UCSD-AML1 (cell line): ENCODE results near the gene PTPN9.
"Not testable (repeated sequence)": the region's sequence is repeated elsewhere in the genome, so short reads cannot be mapped to it uniquely, and the experiment has no call there.

Source experiments
- DNase-seq: peaks from one replicate; lab custom pipeline; 2025; ENCODE audit not compliant: unreplicated experiment; lab: John Stamatoyannopoulos, UW

The PTPN9 gene

DNA sequence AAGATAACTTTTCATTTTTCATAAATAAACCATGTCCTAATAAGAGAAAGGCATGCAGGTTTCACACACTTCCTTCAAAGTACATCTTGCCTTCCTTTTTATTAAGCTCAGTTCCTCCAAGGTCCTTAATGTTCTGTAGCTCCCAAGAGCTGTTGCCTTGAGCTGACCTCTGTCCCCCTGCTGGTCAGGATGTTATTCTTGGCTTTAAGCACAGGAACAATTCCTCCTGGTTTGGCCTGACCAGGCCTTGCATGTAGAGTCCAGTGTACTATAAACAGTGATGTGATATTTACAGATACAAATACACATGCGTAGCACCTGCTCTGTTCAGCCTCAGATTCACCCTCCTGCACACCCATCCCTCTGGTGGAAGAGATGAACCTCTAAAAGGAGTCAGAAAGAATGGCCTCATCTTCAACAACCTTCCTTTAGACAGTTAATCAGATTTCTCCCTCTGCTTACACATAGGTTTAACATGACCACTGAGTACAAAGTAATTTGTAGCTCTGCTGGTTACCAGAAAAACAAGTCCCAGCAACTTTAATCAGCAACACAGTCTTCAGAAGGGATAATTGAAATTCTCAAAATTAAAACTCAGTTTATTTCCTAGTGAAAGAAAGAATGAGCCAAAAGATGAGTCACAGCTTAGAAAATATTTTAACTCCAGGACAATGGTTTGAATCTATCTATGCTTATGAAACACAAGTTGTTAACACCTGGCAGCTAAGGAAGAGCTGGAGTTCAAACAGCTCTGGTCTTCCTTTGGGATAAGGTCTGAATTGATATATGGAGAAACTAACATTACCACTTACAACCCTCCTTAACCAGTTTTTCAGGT is 46.5 kb downstream of the PTPN9 start:
- DNase-seq, result no peak

DNA sequence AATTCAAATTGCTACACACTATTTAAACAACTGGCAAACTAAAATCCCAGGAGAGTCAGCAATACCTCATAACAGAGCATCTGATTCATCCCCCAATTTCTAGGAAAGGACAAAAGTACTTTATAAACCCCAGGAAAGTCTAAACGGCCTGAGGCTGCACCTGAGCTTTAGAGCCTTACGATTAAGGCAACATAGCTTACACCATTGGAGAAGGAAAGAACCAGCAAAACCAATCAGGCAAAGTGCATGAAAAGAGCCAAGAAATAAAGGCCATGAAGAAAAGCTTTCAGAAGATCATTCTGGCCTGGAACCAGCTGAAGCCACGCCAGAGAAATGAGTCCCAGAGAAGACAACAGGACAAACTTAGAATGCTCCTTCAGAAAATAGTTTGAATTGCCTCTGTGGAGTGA is 48.1 kb downstream of the PTPN9 start:
- DNase-seq, result no peak

DNA sequence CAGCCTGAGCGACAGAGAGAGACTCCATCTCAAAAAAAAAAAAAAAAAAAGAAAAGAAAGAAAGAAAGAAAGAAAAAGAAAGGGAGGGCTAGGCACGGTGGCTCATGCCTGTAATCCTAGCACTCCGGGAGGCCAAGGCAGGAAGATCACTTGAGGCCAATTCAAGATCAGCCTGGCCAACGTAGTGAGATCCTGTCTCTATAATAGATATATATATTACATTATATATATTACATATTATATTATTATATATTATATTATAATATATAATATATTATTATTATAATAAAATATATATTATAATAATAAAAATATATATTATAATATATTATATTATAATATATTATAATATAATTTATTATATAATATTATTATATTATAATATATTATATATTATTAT is 48.9 kb downstream of the PTPN9 start:
- no peak for DNase-seq

DNA sequence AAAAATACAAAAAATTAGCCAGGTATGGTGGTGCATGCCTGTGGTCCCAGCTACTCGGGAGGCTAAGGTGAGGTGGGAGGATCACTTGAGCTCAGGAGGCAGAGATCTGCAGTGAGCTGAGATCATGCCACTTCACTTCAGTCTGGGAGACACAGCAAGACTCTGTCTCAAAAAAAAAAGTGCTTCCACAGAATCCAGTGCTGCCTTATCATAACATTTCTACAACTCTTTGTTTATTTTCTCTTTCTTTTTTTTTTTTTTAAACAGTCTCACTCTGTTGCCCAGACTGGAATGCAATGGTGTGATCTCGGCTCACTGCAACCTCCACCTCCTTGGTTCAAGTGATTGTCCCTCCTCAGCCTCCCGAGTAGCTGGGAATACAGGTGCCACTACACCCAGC is 53.4 kb downstream of the PTPN9 start:
- DNase-seq, result not testable (repeated sequence)

DNA sequence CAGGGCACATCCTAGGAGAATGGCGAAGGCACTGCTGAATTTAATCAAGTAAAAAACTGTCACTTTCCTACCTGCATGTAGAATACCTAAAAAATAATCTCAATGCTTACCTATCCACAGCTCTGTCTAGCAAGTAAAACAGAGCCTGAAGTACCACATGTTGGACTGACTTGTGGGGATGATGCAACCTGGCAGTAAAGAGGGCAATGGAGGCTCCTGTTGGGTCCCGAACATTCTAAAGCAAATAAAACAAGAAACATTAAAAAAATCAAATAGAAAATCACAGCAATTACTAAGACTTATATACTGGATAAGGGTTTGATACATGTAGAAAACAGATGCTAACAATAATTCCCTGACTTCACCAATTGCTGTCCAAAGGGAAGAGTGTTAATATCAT is 56.1 kb downstream of the PTPN9 start:
- no peak for DNase-seq

DNA sequence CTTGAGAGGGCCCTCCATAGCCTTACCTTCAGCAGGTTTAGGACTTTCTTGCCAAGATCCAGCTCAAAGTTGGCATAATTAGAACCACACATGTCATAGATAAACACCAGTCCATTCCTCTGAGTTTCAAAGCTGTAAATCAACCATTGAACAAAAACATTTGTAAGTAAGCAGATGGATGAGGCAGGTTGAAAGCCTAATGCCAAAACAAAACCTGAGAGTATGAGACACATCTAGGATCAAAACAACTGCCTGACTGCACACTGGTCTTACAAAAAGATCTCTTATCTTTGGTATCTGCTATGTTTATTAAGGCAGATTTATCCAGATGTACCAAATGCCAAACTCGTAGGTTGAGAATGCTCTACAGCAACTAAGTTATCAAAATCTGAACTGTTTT is 61.9 kb downstream of the PTPN9 start:
- no peak for DNase-seq

DNA sequence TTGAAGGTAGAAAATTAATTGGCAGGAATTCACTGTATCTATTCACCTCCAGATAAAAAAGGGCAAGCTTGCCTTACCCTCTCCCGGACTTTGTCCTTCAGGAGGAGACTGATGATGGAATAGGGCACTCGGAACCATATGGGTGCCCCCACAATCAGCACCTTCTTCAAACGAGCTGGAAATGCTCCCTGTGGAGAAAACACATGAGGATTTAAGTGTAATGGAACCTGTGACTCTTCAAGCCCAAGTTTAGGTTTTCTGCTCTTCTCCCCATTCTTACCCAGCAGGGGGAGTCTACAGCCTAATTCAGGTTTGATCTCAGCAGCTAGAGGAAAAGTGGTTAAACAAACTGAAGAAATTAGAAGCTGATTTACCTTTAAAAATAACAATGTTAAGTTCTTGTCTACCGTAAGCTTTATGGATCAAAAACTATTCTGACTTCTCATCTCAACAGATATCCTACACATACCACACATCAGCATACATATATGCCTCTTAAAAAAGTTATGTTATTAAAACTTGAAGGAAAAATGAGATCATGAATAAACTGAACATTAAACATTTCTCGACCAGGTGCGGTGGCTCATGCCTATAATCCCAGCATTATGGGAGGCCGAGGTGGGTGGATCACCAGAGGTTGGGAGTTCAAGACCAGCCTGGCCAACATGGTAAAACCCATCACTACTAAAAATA is 70.1 kb downstream of the PTPN9 start:
- DNase-seq, result no peak

DNA sequence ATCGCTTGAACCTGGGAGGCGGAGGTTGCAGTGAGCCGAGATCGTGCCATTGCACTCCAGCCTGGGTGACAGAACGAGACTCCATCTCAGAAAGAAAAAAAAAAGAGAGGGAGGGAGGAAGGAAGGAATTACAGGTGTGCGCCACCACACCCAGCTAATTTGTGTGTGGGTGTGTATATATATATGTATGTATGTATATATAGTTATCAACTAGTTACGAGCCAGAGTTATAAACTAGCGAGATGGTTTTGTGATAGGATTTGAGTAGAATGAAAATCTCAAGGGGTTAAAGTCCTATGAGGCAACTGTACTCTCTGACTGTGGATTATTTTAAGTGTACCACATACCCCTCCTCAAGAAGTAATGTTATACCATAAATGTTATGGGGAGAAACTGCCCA is 76.8 kb downstream of the PTPN9 start:
- DNase-seq, result no peak

DNA sequence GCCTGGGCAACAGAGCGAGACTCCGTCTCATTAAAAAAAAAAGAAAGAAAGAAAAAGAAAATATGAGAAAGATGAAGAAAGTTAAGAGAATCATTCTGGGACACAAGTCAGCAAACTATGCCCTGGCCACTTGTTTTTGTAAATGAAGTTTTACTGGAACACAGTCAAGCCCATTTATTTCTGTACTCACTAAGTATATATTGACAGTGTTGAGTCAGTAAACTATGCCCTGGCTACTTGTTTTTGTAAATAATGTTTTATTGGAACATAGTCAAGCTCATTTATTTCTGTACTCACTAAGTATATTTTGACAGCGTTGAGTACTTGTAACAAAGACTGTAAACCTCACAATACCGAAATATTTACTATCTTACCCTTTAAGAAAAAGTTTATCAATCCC is 85.4 kb downstream of the PTPN9 start:
- DNase-seq, result no peak

DNA sequence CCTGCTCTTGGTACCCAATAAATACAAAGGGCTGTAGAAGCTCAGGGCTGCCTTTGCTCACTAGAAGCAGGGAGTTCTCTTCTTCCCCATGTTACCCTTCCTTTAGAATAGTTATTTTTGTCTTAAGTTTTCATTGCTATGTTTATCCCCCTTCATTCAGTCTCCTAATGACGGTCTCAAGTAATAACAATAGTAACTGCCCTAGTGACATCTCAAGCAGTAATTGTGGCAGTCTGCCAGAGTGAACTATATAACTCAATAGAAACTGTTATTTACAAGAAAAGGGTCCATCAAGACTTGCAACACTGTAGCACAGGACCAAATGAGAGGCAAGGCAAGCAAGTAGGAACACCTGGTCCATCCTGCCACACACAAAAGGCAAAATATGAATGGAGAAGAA is 95.2 kb downstream of the PTPN9 start:
- no peak for DNase-seq

DNA sequence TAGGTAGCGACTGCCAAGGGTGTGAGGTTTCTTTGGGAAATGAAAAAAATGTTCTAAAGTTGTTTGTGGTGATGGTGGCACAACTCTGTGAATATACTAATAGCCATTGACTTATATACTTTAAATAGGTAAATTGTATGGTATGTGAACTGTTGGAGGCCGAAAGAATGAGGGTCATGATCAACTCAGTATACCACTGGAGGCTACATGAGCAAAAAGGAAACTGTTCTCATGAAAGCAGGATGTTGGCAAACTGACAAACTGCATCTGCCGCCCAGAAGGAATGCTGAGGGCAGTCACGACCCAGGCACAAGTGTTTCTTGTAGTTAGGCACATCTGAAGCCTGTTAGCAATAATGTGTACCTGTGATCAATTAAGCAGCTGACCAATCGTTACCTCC is 95.6 kb downstream of the PTPN9 start:
- DNase-seq, result not testable (repeated sequence)

DNA sequence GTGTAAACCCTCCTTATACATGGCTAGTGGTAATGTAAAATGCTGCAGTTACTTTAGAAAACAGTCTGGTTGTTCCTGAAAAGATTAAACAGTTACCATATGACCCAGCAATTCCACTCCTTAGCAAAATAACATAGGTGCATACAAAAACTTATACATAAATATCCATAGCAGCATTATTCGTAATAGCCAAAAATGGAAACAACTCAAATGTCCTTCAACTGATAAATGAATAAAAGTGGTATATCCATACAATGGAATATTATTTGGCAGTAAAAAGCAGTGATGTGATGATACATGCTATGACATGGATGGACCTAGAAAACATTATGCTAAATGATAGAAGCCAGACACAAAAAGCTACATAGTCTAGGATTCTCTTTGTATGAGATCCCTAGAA is 96.0 kb downstream of the PTPN9 start:
- no peak for DNase-seq

DNA sequence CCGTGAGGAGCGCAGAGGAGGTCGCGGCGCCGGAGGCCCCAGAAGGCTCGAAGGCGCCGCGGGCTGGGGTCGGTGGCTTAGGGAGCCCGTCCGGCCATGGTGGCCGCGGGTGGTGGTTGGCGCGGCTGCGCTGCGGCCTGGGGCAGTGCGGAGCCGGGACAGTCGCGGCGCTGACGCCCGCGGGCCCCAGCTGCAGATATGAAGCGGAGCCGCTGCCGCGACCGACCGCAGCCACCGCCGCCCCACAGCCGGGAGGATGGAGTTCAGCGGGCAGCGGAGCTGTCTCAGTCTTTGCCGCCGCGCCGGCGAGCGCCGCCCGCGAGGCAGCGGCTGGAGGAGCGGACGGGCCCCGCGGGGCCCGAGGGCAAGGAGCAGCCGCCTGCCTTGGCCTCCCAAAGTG is 98.7 kb downstream of the PTPN9 start:
- not testable (repeated sequence) for DNase-seq

DNA sequence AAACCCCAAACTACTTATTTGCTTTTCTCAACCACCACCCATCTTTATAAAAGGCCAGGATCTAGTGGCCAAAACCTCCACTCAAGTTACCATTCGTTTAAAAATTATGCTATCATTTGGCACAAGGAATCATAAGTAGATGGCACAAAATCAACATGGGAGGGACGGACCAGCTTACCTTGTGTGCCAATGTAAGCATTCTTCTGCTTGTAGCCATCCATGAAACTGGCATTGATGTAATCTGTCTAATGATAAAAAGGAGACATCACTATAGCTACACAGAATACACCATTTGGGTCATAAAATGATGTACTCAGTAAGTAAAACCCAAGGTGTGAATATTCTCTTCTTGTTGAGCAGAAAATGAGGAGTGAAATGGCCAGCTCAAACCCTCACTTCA is 99.4 kb downstream of the PTPN9 start:
- DNase-seq, result no peak

DNA sequence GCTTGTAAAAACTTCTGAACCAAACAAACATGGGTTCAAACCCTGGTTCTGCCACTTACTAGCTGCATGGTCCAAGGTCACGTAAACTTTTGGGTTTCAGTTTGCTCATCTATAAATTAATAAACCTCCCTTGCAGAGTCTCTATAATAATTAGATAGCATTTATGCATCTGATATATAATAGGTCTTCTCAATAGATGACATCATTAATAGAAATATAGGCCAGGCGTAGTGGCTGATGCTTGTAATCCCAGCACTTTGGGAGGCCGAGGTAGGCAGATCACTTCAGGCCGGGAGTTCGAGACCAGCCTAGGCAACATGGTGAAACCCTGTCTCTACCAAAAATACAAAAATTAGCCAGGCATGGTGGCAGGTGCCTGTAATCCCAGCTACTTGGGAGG is 102.0 kb downstream of the PTPN9 start:
- DNase-seq, result not testable (repeated sequence)

DNA sequence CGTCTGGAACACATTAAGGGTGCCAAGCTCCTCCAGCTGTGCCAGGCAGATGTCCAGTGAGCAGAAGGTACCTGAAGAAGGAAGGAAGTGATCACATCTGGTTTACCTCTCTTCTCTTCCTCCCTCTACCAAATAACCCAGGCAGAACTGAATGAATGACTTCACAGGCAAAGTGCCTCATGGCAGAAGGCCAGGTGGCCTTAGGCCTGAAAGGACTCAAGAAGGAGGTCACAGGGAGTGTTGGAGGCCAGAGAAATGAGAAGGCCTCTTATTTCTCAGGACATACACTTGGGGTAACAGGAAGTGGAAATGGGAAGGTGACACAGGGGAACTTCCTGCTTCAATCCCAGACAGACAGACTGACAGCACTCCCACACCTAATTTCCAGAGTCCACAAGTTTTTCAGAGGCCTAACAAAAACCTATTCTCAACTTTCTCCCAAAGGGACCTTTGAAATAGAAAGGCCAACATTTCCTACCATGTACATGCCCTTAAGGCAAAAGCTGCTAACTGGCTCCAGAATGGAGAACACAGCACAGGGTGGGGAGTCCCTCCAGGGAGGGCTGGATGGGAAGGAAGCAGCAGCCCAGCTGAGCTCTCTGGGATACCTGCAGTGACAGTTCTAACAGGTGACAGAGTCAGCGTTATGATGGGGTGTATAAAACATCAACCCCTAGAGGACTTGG is 110.1 kb downstream of the PTPN9 start:
- DNase-seq, result no peak

DNA sequence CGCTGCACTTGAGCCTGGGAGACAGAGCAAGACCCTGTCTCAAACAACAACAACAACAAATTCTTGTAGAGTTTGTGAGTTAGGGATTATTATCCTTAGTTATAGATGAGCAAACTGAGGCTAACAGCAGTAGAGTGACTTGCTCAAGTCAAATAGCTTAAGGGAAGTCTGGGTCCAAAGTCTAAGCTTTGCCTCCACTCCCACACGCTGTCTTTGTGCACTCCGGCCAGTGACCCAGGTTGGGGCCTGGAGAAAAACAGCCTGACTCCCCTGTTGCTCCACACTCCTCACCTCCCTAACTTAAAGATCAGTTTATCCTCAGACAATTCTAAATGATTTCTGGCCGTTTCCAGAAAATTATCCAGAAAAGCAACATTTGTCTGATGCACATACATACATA is 118.5 kb downstream of the PTPN9 start:
- DNase-seq, result no peak

DNA sequence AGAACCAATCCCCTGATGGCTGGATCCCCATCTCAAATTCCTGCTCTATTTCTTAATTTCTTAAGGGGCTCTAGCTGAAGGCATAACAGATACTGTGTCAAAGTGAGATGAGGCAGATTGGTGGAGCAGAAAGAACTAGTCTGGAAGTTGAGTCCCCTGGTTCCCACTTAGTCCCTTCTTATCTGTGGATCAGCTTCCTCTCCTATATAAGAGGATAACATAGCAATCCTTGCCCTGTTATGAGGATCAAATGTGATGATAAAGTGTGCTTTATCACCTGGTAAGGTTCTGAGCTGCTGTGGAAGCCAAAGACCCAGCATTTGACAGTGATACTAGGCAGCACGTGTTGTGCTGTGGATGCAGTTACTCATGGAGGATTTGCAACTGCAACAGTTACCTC is 119.5 kb downstream of the PTPN9 start:
- DNase-seq, result no peak

DNA sequence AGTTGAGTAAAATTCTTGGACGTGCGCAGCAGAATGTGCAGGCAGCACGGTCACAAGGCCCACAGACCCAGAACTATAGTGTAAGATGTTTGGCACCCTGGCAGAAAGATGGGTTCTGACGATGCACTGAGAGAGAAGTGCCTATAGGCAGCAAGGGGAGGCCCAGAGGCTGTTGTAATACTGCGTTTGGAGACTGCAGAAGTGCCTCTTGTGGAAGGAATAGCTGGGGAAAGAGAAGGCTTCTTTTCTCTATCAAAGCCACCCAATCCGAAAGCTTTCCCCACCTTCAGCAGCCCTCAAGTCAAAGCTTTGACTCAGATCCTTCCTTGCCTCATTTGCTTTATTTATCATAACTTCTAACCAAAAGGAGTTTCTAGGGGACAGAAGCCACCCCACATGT is 122.4 kb downstream of the PTPN9 start:
- DNase-seq, result peak; percentile 19

DNA sequence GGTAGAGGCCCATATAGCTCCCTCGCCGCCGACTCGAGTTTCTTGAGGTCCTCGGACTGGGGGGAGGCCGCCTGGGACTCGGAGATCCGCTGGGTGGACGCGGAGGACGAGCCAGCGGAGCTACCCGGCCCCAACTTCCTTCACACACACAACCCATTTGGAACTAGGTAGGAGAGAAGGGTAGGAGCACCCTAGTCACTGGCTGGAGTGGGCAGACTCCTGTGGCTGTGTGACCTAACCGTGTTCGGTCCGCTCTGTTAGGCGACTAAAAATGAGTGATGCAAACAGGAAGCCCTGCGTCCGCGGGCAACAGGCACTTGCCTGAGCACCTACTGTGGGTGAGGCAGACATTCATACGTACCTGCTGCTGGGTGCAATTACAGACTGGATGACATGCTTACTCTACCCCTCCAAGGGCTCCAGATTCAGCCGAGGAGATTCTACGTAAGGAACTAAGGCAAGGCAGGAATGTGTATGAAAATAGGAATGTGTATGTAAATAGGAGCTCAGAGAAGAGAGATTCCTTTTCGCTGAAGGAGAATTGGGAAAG is 123.1 kb downstream of the PTPN9 start:
- DNase-seq, result no peak

DNA sequence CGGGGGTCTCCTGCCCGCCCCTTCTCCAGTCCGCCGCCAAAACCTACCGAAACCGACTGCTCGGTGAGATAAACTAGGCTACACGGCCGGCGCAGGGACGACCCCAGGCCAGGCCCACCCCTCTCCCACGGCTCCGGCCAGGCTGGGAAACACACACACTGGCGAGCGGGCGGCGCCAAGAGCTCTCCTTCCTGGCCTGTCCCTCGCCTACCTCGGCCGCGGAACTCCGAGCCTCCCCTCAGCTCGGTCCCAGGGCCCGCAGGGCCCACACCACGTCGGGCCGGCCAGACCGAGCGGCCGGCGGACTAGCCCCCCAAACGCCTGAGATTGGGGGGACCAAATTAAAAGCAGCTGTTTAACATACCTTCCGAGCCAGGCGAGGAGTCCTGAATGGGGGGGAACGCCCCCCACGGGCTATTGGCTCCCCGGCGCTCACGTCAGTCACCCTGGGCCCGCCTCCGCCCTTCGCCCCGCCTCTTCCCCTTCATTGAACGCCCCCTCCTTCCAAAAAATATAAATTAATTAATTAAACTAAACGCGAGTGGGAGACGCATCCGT is 123.6 kb downstream of the PTPN9 start:
- DNase-seq, result peak; percentile 86
